IPS-15b (cell line): ENCODE measurements around the gene TMIGD2.
"Not testable (repeated sequence)": the region's sequence is repeated elsewhere in the genome, so short reads cannot be mapped to it uniquely, and the experiment has no call there.

Experiments used
- H3K27me3 ChIP-seq: one replicate; pipeline ENCODE4 v1.6.1; 2013; ENCODE audit warnings: low read length; ENCODE audit not compliant: control insufficient read depth, insufficient read depth
- H3K36me3 ChIP-seq: one replicate; pipeline ENCODE4 v1.6.1; 2013; ENCODE audit warnings: low read length; ENCODE audit not compliant: control insufficient read depth, insufficient read depth
- H3K4me1 ChIP-seq: one replicate; pipeline ENCODE4 v1.6.1; 2013; ENCODE audit warnings: mild to moderate bottlenecking, low read length; ENCODE audit not compliant: control insufficient read depth, insufficient read depth
- H3K4me3 ChIP-seq: one replicate; pipeline ENCODE4 v1.5.1; 2013; ENCODE audit warnings: low read depth, low read length
- H3K9ac ChIP-seq: one replicate; pipeline ENCODE4 v1.6.1; 2013; ENCODE audit warnings: low read depth, mild to moderate bottlenecking, low read length
- H3K9me3 ChIP-seq: one replicate; pipeline ENCODE4 v1.6.1; 2013; ENCODE audit warnings: mild to moderate bottlenecking, low read length; ENCODE audit not compliant: control insufficient read depth, insufficient read depth

TMIGD2 gene

GRCh38 chr19:4267901-4268815, 34.0 kb downstream of the TMIGD2 start:
- Histone ChIP-seq H3K27me3 (no peaks in the 10 kb centered on the region), H3K4me1 (no peaks in the 10 kb centered on the region), H3K4me3 (no peak overlapping the region), H3K9ac (no peak overlapping the region), H3K9me3 (no peaks in the 10 kb centered on the region), H3K36me3 (peaks cover 14% of the 10 kb centered on the region)

GRCh38 chr19:4267101-4267900, 34.9 kb downstream of the TMIGD2 start:
- no peak overlapping the region for H3K9ac ChIP-seq
- no peaks in the 10 kb centered on the region for H3K4me1 ChIP-seq
- H3K4me3 ChIP-seq = no peak overlapping the region
- H3K9me3 ChIP-seq = no peaks in the 10 kb centered on the region
- peaks cover 16% of the 10 kb centered on the region for H3K36me3 ChIP-seq
- H3K27me3 ChIP-seq = no peaks in the 10 kb centered on the region

GRCh38 chr19:4266253-4267000, 35.8 kb downstream of the TMIGD2 start:
- Histone ChIP-seq H3K4me1 (no peaks in the 10 kb centered on the region), H3K9ac (no peak overlapping the region), H3K9me3 (no peaks in the 10 kb centered on the region), H3K27me3 (no peaks in the 10 kb centered on the region), H3K36me3 (peaks cover 16% of the 10 kb centered on the region), H3K4me3 (no peak overlapping the region)

GRCh38 chr19:4264812-4265211, 37.4 kb downstream of the TMIGD2 start:
- H3K4me1 ChIP-seq = no peaks in the 10 kb centered on the region
- no peak overlapping the region for H3K4me3 ChIP-seq
- peaks cover 19% of the 10 kb centered on the region for H3K36me3 ChIP-seq
- H3K9ac ChIP-seq = no peak overlapping the region
- H3K27me3 ChIP-seq = no peaks in the 10 kb centered on the region
- H3K9me3 ChIP-seq = no peaks in the 10 kb centered on the region

GRCh38 chr19:4260613-4261191, 41.5 kb downstream of the TMIGD2 start:
- H3K9me3 ChIP-seq = peaks cover 5% of the 10 kb centered on the region
- H3K4me3 ChIP-seq = no peak overlapping the region
- H3K27me3 ChIP-seq = no peaks in the 10 kb centered on the region
- peaks cover 23% of the 10 kb centered on the region for H3K36me3 ChIP-seq
- no peaks in the 10 kb centered on the region for H3K4me1 ChIP-seq
- H3K9ac ChIP-seq = no peak overlapping the region

- Histone ChIP-seq H3K27me3 (no peaks in the 10 kb centered on the region), H3K4me3 (no peak overlapping the region), H3K4me1 (no peaks in the 10 kb centered on the region), H3K9ac (no peak overlapping the region), H3K36me3 (peaks cover 31% of the 10 kb centered on the region), H3K9me3 (peaks cover 5% of the 10 kb centered on the region)
Measured at GRCh38 chr19:4258181-4258580, 44.0 kb downstream of the TMIGD2 start.

GRCh38 chr19:4257025-4257424, 45.2 kb downstream of the TMIGD2 start:
- Histone ChIP-seq H3K27me3 (no peaks in the 10 kb centered on the region), H3K4me1 (no peaks in the 10 kb centered on the region), H3K36me3 (peaks cover 35% of the 10 kb centered on the region), H3K9ac (no peak overlapping the region), H3K9me3 (peaks cover 5% of the 10 kb centered on the region), H3K4me3 (no peak overlapping the region)

GRCh38 chr19:4256563-4256962, 45.6 kb downstream of the TMIGD2 start:
- Histone ChIP-seq H3K27me3 (no peaks in the 10 kb centered on the region), H3K9me3 (peaks cover 5% of the 10 kb centered on the region), H3K4me1 (no peaks in the 10 kb centered on the region), H3K36me3 (peaks cover 35% of the 10 kb centered on the region), H3K9ac (no peak overlapping the region), H3K4me3 (no peak overlapping the region)

- Histone ChIP-seq H3K4me1 (peaks cover 3% of the 10 kb centered on the region), H3K27me3 (no peaks in the 10 kb centered on the region), H3K4me3 (peak within 1 kb of the TSS; percentile 93), H3K9me3 (no peaks in the 10 kb centered on the region), H3K9ac (peak within 1 kb of the TSS; percentile 92), H3K36me3 (peaks cover 15% of the 10 kb centered on the region)
Measured at GRCh38 chr19:4246767-4247593, 55.2 kb downstream of the TMIGD2 start, which contains the start of gene YJU2. TSS of gene YJU2 (plus strand) at chr19:4247080. CDS start at chr19:4247147, 67 bp downstream.

GRCh38 chr19:4245938-4246337, 56.3 kb downstream of the TMIGD2 start:
- H3K4me1 ChIP-seq, H3K27me3 ChIP-seq, H3K9ac ChIP-seq, H3K9me3 ChIP-seq, H3K4me3 ChIP-seq: not testable (repeated sequence)
- H3K36me3 ChIP-seq = peaks cover 10% of the 10 kb centered on the region
